Activated gamma-delta T cell (primary cell): ENCODE measurements around the gene AGPAT2.

Experiments used
- DNase-seq: peaks from one replicate; lab custom pipeline; 2025; lab: John Stamatoyannopoulos, UW

The AGPAT2 gene

GRCh38 chr9:136687721-136688223 lies 515 bp upstream of the AGPAT2 start:
- DNase-seq: no peak

- DNase-seq: no peak
Measured at GRCh38 chr9:136686534-136686793, 793 bp downstream of the AGPAT2 start.

- no peak for DNase-seq
Measured at GRCh38 chr9:136685790-136686533, 1.3 kb downstream of the AGPAT2 start.

- DNase-seq: no peak
Measured at GRCh38 chr9:136685216-136685615, 2.0 kb downstream of the AGPAT2 start.

GRCh38 chr9:136684799-136685198 lies 2.5 kb downstream of the AGPAT2 start:
- DNase-seq: no peak

GRCh38 chr9:136684339-136684738 lies 2.9 kb downstream of the AGPAT2 start:
- DNase-seq: no peak

- DNase-seq: no peak
Measured at GRCh38 chr9:136683755-136684154, 3.5 kb downstream of the AGPAT2 start.

GRCh38 chr9:136683173-136683745 lies 4.0 kb downstream of the AGPAT2 start:
- DNase-seq: no peak

- DNase-seq: no peak
Measured at GRCh38 chr9:136682710-136683109, 4.5 kb downstream of the AGPAT2 start.

- no peak for DNase-seq
Measured at GRCh38 chr9:136681945-136682699, 5.1 kb downstream of the AGPAT2 start.

- no peak for DNase-seq
Measured at GRCh38 chr9:136681029-136681428, 6.2 kb downstream of the AGPAT2 start.

- no peak for DNase-seq
Measured at GRCh38 chr9:136679431-136679941, 7.8 kb downstream of the AGPAT2 start.

- no peak for DNase-seq
Measured at GRCh38 chr9:136678624-136679023, 8.6 kb downstream of the AGPAT2 start.

GRCh38 chr9:136678034-136678433 lies 9.2 kb downstream of the AGPAT2 start:
- DNase-seq: no peak

GRCh38 chr9:136676920-136677686 lies 10.2 kb downstream of the AGPAT2 start:
- no peak for DNase-seq

- no peak for DNase-seq
Measured at GRCh38 chr9:136676297-136676794, 10.9 kb downstream of the AGPAT2 start.

- no peak for DNase-seq
Measured at GRCh38 chr9:136675477-136676296, 11.6 kb downstream of the AGPAT2 start.

- DNase-seq: no peak
Measured at GRCh38 chr9:136674786-136675349, 12.4 kb downstream of the AGPAT2 start.

- no peak for DNase-seq
Measured at GRCh38 chr9:136673975-136674785, 13.1 kb downstream of the AGPAT2 start.
